GM19463 (cell line): Measurements from ENCODE around the gene KDM4E.
"Not testable (repeated sequence)": the region's sequence is repeated elsewhere in the genome, so short reads cannot be mapped to it uniquely, and the experiment has no call there.

Experiments
- ATAC-seq: cut with Tn5 transposase; IDR thresholded peaks from one replicate; pipeline ENCODE4 v1.9.1; 2021; ENCODE audit warnings: mild to moderate bottlenecking, moderate library complexity; ENCODE audit not compliant: unreplicated experiment

Gene KDM4E

DNA sequence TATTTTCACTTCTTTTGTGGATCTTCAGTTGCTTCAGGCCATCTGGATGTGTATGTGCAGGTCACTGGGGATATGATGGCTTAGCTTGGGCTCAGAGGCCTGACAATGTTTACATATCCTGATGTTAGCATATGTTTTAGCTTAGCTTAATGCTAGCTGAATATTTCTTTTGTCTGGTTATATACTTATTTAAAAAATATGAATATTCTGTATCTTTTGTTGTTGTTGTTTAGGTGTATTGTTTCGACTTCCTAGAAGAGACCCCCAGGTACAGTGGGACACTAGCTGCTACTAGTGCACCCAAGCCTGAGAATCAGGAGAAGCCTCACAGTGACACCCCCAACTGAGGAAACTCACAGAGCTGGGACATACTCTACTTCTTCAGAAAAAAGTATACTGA is at the start of gene KDM4E:
KDM4E (plus strand) TSS at position 301 of the 400 bp plus-strand sequence. CDS start 300 bp downstream, outside the sequence.
- ATAC-seq = no peak

DNA sequence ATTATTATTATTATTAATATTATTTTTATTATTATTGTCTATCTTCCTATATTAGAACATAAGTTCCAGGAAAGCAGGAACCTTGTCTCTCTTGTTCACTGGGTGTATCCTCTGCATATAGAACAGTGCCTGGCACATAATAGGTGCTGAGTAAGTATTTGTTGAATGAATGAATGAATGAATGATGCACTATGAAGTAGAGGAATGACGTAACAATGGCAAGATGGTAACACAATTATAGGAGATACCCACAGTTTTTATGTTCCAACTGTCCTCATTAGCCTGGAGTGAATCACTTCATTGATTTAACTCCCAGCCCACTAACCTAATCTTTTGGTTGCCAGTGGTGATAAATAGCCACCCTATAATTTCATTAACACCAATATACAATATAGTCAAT is 49.5 kb upstream of the KDM4E start:
- ATAC-seq = no peak

DNA sequence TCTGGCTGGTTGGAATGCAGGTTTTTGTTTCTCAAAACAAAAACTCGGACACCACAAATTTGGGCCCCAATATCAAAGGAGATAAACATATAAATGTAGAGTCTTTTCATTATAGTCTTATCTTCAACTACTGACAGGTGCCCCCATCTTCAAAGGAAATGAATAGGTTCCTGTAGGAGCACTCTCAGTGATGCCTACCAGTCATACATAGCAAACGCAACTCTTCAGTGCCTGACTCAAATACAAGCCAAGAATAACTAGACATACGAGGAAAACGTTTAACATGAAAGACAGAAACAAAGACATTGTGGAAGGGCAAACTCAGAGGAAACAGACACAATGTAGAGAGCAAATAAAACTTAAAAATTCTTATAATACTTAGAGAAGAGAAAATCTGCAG is 37.7 kb upstream of the KDM4E start:
- no peak for ATAC-seq

DNA sequence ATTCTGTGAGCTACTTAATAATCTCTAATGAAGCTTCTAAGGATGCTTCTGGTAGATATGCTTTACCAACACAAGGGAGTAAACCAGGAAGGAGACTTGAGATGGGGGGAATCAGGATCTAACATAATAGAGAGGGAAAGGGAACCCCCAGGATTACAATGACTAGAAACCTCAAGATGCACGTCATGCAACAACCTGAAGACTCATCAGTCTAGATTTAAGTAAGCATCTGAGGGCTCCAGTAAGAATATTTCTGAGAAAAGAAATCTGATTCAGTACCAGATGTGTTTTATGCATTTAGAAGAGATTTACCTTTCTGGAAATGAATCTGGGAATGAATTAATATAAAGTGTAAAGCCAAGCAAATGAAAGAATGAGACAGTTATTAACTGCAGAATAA is 36.3 kb upstream of the KDM4E start:
- ATAC-seq = no peak

DNA sequence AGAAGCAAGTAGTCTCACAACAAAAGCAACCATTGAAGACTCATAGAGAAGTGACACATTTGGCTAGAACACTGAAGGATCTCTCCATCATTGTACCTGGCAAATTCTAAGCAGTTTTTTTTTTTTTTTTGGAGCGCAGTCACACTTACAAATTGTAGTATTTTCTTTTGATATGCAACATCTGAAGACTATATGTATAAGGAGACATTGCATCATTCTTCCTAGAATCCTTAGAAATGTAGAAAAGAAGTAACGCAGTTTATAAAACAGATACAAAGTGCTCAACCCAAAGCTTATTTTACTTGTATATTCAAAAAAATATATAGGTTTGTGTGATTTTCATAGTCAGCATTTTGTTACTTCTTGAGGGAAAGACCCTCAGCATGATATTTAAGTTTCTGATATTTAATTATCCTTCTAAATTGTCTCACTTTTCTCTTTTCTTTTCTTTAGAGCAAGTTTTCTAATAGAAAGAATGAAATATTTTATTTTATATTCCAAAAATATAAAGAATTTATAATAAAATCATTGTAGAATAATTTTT is 31.6 kb upstream of the KDM4E start:
- no peak for ATAC-seq

DNA sequence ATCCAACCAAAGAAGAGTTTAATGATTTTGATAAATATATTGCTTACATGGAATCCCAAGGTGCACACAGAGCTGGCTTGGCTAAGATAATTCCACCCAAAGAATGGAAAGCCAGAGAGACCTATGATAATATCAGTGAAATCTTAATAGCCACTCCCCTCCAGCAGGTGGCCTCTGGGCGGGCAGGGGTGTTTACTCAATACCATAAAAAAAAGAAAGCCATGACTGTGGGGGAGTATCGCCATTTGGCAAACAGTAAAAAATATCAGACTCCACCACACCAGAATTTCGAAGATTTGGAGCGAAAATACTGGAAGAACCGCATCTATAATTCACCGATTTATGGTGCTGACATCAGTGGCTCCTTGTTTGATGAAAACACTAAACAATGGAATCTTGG is 27.6 kb upstream of the KDM4E start:
- ATAC-seq = no peak

DNA sequence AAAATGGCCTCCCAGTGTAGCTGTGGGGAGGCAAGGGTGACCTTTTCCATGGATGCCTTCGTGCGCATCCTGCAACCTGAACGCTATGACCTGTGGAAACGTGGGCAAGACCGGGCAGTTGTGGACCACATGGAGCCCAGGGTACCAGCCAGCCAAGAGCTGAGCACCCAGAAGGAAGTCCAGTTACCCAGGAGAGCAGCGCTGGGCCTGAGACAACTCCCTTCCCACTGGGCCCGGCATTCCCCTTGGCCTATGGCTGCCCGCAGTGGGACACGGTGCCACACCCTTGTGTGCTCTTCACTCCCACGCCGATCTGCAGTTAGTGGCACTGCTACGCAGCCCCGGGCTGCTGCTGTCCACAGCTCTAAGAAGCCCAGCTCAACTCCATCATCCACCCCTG is 26.8 kb upstream of the KDM4E start:
- no peak for ATAC-seq

DNA sequence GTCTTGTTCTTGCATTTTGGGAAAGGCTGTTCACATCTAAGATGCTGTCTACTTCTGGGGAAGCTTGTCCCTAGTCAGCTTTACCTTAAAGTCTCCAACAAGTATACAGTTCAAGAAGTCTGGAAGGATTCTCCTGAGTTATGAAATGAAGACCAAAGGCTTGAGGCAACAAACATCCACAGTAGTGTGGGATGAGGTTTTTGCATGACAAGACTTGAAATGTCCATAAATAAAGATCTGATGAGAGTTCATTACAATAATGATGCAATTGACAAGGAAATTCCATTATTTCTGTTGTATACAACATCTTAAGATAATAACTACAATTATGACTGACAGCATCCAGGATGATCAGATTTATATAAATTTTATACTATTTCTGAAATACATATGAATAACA is 21.3 kb upstream of the KDM4E start:
- no peak for ATAC-seq

DNA sequence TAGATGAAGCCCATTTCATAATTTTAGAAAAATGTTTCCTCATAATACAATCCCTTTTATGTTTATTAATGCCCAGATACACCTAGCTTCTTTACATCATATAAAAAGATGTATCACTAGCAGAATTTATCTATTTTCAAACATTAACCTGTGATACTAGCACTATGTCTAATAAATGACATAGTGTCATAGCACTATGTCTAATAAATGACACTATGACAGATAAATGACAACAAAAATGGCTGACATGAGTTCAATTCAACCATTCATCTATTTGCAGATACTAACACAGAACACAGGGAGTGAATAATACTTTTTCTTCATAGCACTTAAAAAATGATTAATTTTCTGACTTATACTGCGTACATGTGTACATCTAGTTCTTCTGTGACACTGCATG is 19.4 kb upstream of the KDM4E start:
- no peak for ATAC-seq

DNA sequence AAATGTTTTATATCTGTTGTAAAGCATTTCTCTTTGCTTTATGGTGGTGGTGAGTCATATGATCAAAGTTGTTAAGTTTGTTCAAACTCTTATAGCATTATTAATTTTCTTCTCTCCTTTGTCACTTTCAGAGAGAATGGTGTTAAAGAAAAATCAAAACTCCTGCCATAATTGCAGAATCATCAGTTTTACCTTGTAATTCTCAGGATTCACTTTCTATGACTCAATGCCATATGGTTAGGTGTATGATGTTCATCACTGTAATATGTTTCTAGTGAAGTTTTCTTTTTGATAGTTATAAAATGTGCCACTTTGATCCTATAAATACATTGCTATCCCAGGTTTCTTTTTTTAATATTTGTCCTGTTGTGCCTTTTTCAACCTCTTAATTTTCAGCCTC is 13.7 kb upstream of the KDM4E start:
- no peak for ATAC-seq

DNA sequence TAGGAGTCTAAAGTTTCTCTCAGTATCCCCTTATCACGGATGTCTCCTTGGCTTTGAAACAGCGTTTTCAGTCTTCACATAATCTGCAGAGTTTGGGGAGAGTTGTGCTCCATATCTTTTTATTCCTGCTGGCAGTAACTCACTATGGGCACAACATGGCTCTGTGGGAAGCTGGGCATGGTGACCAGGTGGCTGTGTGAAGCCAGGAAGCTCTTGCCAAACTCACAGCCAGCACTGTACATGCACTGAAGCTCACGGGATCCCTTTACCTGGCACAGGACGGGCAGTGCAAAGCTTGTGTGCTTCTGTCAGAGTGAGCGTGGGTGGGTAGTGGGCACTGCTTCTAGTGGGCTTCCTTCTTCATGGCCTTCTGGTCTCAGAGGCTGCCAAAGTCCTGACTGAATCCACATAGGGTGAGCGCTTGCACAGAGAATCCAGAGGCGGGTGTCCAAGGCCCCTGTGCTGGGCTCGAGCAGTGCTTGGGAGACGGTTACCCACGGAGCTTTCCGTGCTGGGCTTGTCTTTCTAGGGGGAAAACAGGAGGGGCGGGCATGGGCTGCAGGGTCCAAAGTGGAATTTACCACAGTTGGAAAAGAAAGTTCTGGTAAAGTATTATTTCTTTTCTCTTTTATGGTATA is 10.8 kb upstream of the KDM4E start:
- ATAC-seq = no peak

DNA sequence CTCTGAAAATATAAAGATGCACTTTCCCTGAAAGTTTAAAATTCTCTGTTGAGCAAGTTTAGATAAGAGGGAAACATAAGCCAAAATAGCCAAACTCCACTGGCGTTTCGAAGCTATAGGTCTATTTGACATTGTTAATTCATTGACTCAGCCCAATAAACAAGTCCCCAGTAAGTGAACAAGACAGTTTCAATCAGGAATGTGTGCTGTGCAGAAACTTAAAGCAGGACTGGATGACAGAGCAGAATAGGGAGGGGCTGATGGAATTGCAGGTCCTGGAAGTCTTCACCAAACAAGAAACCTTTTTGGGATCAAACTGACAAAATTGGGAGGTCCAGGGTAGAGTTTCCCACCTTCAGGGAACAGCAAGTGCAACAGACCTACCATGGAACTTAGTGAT is 8.9 kb upstream of the KDM4E start:
- ATAC-seq = no peak

DNA sequence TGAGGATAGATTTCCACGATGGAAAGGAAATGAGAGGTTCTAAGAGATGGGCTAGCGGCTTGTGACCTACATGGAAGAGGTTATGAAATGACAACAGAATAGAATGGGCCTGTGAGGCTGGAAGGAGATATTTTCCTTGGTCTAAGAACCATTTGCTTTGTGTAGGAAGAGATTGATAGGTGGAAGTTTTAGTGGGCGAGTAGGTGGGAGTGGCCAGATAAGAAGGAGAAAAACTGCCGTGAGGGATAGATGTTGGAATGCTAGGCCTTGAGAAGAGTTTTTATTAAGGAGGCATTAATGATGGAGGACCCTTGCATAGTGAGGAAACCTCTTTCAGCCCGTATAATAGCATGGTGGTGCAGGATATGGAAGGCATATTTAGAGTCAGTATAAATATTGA is 3.6 kb upstream of the KDM4E start:
- ATAC-seq = not testable (repeated sequence)

DNA sequence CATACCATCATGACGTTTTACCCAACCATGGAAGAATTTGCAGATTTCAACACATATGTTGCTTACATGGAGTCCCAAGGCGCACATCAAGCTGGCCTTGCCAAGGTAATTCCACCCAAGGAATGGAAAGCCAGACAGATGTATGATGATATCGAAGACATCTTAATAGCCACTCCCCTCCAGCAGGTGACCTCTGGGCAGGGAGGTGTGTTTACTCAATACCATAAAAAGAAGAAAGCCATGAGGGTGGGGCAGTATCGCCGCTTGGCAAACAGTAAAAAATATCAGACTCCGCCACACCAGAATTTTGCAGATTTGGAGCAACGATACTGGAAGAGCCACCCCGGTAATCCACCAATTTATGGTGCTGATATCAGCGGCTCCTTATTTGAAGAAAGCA is 536 bp downstream of the KDM4E start:
- not testable (repeated sequence) for ATAC-seq

DNA sequence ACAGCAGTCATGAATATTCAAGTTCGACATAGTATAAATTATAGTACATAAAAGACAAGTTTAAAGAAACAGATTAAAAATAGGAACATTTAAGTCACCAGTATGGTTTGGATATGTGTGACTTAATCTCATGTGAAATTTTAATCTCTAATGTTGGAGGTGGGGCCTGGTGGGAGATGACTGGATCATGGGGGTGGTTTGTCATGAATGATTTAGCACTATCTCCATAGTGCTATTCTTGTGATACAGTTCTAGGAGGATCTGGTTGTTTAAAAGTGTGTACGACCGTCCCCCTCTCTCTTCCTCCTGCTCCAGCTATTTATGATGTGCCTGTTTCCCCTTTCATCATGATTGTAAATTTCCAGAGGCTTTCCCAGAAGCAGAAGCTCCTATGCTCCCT is 3.3 kb downstream of the KDM4E start:
- ATAC-seq = no peak

DNA sequence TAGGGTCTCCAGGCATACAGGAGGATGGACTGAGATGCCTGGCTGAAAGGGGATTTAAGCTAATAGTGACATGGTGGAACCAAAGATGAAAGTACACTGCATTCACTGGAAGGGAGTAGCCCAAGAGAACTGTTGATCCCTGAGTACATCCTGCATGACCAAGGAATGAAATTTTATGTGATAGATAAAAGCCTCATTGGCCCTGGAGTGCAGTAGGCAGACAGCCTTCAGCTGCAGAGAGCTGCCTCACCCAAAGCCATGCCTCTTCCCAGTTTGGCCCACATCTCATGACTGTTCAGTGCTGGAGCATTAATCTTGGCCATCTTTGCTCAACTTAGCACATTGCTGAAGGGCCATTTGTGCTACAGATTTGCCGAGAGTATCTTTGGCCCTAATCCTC is 8.0 kb downstream of the KDM4E start:
- ATAC-seq = no peak

DNA sequence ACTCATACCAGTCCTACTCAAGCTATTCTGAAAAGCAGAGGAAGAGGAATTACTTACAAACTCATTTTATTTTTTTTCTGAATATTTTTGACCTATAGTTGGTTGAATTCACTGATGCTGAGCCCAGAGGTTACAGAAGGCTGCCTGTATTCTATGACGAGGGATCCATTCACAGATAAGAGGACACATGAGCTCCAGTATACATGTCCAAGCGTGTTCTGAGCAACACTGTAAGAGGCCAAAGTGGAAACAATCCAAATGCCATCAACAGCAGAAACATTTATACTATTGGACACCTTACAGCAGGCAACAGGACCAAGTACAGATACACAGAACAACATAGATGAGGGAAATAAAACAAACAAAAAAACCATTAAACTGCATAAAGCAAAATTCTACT is 10.3 kb downstream of the KDM4E start:
- ATAC-seq = no peak

DNA sequence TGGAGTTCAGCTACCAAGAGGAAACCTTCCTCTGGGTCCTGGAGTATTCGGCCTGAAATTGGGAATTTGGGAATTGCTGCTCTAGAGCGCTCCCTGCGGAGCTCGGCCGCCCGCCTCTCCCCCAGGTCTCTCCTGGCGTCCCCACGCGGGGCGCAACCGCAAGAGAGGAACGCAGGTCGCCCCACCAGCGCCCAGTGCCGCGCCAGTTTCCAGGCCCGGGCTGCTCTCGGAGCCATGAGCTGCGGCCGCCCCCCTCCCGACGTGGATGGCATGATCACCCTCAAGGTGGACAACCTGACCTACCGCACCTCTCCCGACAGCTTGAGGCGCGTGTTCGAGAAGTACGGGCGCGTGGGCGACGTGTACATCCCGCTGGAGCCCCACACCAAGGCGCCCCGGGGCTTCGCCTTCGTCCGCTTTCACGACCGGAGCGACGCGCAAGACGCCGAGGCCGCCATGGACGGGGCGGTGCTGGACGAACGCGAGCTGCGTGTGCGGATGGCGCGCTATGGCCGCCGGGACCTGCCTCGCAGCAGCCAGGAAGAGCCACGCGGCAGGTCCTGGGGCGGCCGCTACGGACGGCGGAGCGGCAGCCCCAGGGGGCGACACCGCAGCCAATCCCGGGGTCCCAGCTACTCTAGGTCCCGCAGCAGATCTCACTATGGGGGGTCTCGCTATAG is 12.4 kb downstream of the KDM4E start:
- not testable (repeated sequence) for ATAC-seq

DNA sequence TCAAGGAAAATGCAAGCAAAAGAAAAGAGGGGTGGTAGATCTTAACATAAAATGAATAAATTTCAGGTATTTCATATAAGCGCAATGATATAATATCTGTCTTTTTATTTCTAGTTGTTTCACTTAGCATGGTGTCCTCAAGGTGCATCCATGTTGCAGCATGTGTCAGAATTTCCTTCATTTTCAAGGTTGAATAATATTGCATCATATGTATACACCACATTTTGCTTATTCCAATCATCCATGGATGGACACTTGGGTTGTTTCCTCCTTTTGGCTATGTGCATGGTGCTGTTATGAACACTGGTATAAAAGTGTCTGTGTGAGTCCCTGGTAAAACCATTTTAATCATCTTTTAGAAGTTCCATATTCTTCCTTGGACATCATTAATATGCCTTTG is 17.2 kb downstream of the KDM4E start:
- no peak for ATAC-seq

DNA sequence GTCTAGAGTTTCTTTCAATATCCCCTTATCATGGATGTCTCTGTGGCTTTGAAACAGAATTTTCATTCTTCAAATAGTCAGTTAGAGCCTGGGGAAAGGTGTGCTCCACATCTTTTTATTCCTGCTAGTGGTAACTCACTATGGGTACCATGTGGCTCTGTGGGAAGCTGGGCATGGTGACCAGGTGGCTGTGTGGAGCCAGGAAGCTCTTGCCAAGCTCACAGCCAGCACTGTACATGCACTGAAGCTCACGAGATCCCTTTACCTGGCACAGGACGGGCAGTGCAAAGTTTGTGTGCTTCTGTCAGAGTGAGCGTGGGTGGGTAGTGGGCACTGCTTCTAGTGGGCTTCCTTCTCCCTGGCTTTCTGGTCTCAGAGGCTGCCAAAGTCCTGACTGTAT is 17.8 kb downstream of the KDM4E start:
- no peak for ATAC-seq

DNA sequence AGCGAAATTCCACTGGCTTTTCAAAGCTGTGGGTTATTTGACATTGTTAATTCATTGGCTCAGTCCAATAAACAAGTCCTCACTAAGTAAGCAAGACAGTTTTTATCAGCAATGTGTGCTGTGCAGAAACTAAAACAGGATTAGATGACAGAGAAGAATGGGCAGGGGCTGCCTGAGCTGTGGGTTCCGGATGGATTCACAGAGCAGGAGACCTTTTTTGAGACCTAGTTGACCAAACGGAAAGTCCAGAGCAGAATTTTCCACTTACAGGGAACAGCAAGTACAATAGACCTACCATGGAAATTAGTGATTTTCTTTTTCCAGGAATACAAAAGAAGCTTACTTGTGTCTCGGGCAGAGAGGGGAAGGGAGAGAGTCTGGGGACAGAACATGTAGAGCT is 19.0 kb downstream of the KDM4E start:
- ATAC-seq = no peak

DNA sequence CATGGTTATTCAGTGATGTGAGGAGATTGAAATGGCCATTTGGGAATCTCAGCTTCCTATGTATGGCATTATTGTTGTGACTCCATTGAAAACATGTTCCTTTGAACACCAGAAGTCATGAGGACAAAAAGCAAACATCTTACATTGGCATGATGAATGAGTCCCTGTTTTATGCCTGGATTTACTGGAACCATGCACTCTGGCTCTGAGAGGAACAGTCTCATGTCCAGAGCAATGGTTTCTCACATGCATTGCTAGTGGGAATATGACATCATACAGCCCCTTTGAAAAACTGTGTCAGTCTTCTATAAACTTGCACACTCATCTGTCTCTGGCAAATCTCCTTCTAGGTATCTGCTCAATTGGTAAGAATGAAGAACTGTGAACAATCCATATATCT is 20.8 kb downstream of the KDM4E start:
- no peak for ATAC-seq

DNA sequence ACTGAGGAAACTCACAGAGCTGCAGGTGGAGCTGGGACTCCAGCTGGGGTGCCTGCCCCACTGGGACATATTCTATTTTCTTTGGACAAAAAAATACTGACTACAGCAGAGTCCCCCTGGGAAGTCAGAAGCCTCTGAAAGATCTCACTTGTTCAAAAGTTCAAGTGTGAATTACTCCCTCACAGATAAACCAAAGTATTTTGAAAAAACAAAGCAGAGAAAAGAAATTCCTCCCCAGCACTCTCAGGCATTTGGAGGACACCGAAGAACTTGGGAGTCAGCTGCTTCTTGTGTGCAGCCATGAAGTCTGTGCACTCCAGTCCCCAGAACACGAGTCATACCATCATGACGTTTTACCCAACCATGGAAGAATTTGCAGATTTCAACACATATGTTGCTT is 24.1 kb downstream of the KDM4E start, which contains the start of gene KDM4F:
KDM4F (plus strand) TSS at position 301 of the 400 bp plus-strand sequence.
- ATAC-seq = not testable (repeated sequence)
